GM19455 (cell line): Measurements from ENCODE around the gene THYN1.

Source experiments
- ATAC-seq: cut with Tn5 transposase; IDR thresholded peaks from one replicate; pipeline ENCODE4 v1.9.1; 2021; ENCODE audit not compliant: unreplicated experiment

Gene THYN1

DNA sequence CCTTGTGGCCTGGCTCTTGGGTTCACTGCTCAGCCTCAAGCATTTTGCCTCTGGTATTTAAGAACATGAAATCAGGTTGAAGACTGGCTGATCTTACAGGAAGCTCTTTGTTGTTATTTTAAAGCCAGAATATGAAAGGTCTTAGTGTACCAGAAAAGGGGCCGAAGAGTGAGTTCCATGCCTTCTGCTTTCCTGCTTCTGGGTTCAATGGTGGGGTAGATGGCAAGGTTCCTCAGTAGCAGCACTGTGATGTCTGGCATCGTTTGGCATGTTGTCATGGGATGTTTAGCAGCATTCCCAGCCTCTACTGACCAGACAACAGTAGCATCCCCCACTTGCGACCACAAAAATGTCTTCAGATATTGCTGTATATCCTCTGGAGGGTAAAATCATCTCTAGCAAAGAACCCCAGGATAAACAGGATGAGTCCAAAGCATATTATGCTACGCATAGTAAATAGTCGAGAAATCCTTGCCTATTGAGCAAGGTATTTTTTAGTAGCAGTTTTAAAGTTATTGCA lies 26.3 kb downstream of the THYN1 start:
- ATAC-seq, result no peak

DNA sequence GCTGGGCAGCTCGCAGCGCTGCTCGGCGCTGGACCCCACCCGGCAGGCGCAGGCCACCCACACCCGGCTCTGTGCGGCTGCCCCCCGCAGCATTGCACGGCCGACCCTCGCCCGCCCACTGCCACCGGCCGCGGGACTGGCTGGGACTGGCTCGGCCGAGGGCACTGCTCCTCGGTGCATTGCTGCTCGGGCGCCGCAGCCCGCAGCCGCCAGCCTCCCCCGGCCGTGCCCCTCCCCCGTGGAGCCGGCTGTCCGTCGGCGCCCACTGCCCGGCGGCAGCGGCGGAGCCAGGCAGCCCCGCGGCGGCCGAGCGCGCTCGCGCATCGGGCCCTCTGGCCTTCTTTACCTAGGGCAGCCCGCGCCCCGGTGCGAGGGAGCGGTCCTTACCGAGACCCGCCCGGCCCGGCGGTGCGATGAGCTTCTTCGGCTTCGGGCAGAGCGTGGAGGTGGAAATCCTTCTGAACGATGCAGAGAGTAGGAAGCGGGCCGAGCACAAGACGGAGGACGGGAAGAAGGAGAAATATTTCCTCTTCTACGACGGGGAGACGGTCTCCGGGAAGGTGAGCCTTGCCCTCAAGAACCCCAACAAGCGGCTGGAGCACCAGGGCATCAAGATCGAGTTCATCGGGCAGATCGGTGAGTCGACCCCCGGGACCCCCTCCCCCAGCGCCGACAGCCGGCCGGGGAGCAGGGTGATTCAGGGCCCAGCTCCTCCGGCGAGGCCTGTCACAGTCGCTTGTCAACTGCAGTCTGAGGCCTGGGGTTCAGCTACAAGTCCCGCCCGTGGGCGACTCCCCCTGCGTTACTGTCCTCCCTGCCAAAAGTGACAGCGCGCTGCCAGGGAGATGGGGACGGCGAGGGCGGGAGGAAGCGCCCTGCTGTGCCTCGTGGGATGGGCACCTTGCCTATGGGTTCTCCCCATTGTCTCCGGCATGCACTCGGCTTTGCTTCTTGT lies 28.2 kb downstream of the THYN1 start:
- peak; percentile 26 for ATAC-seq

DNA sequence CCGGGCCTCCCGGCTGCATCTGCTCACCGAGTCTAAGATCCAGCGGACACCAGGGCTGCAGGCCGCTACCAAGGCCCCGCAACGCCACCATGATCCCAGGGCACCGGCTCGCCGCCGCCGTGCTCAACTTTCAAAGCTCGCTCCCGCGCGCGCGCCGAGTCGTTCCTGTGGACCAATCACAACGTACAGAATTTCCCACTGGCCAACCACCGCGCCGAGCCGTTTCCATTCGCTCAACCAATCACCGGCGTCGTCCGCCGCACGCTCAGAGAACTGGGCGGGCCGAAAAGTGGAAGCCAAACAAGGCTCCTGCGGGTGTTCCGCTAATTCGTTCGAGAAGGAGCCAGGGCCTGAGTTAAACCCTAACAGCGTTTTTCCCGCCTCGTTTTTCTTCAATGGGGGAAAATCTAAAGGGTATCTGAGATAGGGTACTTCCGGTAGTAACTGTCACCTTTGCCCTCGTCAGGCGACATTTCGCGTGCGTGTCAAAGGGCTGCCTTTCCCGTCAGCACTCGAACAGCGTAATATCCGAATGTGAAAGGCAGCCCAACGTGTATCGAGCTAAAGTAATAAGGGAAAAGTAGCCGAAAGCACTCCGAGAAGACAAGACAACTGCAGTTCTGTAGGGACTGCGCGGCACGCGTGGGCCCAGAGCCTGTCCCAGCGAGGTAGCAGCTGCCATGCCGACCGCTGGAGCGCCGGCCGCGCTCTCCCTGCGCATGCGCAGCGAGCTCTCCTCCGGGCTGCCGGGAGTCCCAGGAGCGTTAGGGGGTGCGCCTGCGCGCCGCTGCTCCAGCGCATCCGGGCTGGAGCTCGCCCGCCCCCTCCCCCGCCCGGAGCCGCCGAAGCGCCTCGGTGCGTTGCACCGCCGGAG lies 29.1 kb downstream of the THYN1 start, which contains the start of the genes NCAPD3 and VPS26B:
TSS of gene NCAPD3 (minus strand) at position 132 of the 874 bp plus-strand sequence. CDS start at position 91, 41 bp downstream.
TSS of gene VPS26B (plus strand) at position 836 of the 874 bp plus-strand sequence. CDS start 452 bp downstream, outside the sequence.
- peak; percentile 83 for ATAC-seq

DNA sequence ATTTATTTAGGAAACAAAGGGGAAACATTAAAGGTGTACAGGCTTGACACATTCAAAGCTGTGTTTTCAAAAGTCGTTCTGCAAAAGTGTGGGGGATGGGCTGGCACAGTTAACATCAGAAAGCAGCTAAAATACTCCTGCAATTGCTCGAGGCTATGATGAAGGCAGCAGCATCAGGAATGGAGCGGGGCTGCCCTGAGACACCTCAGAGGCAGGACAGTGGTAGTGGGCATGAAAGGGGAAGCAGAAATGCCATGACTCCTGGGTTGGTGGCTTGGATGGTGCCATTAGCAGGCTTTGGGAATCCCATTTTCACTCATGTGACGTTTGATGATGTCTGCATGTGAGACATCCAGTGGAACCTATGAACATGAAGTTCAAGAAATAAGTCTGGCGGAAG lies 30.0 kb downstream of the THYN1 start:
- ATAC-seq, result no peak

DNA sequence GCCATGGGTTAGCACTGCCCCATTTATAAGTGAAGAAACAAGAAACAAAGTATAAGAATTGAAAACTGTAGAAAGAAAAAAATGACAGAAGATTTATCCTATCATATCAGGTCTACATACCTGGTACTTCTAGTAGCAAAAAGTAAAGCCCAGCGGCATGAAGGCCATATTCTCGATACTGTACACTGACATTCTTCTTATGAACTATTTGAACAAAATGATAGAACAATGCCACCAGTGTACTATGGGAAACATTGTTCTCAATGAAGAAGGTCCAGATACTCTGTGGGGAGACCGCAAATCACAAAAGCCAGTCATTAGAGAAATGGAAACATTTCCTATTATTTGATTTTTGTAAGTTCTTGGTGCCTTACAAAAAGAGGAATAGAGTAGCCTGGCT lies 36.3 kb downstream of the THYN1 start:
- no peak for ATAC-seq

DNA sequence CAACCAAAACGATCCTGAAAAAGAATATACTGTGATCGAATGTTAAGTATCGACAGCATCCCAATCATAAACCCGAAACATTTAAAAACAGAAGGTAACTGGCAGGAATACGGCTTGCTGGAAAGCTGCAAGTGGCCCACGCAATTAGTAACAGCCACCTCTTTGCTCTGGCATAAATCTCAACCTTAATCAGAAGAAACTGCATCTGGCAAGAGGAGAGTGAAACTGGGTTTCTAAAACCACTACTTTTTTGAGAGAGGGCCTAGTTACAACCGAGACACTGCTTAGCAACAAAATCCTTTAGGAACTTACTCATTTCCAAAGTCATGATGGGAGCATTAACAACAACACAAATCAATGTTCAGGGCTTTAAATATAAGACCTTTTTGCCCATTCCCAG lies 37.3 kb downstream of the THYN1 start:
- no peak for ATAC-seq

DNA sequence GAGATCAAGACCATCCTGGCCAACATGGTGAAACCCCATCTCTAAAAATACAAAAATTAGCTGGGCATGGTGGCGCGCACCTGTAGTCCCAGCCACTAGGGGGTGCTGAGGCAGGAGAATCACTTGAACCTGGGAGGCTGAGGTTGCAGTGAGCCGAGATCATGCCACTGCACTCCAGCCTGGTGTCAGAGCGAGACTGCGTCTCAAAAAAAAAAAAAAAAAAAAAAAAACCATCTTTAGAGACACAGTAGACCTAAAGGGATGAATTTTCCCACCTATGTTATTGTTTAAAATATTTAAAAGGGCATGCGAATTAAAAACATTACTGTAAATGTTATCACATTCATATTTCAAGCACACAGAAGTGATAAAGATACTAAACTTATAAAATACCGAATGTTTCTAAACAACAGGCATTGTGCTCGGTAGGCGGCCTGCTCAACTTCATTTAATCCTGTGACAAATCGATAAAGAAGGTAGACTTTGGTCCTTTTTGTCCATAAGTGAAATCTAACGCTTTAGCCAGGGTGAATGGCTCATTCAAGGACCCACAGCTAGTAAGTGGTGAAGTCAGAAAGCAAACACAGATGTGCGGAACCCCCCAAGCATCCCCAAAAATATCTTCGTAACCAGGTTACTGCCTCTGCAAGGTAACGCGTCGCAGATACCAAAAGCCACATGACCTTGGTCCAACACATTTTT lies 45.5 kb downstream of the THYN1 start:
- ATAC-seq, result no peak

DNA sequence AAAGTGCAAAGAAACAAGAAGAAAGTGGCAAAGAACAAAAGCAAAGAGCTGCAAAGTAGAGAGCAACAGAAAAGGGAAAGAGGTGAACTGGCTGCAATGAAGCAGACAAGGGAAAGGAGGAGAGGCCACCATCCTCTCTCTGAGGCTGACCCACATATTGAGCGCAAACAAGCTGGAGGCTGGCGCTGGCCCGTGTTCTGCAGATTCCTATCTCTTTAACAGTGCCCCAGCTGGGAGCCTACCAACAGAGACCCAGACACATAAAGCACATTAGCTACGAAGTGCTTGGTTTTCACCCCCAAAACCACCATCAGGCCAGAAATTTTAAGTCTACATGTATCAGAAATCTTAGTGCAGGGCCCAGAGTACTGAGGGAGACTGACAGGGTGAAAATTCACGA lies 47.0 kb downstream of the THYN1 start:
- ATAC-seq, result no peak

DNA sequence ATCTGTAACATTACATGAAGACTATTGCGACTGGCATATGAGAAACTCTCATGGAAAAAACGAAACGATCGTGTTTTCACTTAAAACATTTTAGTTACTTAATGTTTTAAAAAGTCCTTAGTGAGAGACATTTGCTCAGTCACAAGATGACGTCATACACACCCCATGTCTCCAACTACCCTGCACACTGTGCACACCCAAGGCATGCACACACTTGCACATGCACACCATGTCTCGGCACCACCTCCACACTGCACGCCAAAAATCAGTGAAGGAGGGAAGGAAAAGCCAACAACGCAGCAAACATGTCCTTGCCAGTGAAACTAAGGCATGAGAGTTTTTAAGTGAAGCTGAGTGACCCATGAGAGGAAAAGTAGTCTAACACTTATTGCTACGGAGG lies 47.4 kb downstream of the THYN1 start:
- ATAC-seq, result no peak

DNA sequence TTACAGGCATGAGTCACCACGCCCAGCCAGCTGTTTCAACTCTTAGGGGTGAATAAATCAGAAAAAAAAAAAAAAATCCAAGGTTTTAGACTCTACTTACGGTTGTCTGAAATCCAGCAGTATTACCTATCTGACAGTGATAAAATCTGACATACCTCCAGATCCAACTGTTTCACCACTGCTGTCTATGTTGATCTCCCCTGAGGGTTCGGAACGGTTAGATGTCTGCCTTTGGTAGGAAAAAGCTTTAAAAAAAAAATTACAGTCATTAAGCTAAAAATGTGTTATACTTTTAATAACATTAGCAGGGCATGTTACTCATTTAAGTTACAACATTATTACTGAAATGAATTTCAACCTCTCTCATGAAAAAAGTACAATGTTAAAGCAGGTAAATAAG lies 50.5 kb downstream of the THYN1 start:
- ATAC-seq, result no peak

DNA sequence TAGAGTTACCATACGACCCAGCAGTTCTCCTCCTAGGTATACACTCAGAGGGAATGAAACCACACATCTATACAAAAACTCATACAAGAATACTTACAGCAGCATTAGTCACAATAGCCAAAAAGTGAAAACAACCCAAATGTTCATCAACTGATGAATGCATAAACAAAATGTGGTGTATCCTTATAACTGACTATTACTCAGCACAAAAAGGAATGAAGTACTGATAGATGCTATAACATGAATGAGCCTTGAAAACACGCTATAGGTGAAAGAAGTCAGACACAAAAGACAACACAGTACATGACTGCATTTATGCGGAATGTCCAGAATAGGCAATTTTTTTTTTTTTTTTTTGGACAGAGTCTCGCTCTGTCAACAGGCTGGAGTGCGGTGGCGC lies 52.5 kb downstream of the THYN1 start:
- no peak for ATAC-seq

DNA sequence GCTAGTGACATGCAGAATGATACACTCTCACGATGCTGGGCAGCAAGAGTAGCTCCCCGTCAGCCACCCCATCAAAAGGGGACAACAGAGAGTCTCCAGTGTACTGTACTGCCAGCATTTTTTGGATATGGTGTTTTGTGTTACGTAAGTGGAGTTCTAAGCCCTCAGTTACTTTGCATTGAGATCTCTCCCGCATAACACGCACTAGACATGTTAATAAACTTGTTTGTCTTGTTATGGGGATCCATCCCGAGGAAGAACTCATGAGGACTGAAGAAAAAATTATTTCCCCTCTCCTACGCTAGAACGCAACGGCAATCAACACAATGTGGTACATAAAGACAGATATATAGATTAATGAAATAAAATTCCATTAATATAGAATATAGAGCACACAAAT lies 53.6 kb downstream of the THYN1 start:
- no peak for ATAC-seq
